ENCODE data around the gene ZNF732.
"Not testable (repeated sequence)": the region's sequence is repeated elsewhere in the genome, so short reads cannot be mapped to it uniquely, and the experiment has no call there.

ZNF732 gene

DNA sequence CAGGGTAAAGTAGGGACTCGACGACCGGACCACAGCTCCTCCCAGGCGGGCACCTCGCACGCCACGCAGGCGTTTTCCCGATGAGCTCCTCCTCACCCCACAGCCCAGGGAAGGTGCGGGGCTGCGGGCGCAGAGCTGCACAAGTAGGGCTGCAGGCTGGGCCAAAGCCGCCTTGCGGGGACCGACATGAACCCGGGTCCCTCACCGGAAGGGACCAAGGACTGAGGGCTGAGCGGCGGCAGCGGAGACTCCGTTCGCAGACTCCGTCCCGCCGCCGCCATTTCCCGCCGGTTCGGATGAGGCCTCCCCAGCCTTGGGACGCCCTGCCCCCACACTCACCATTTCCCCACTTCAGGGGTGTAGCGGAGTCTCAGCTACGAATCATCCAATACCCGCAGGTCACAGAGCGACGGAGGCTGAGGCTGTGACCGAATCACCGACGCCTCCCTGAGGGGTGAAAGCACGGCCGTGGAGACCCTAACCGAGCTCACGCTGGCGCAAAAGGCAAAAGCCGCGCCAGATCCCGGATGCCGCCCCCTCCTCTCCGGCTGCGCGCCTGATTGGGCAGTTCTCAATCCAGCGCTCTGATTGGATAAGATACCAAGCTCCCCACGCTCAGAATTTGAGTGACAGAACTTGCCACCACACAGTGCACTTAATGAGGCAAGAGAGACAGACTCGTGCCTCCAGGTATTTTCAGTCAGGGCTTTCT is at the start of gene ZNF732:
ZNF732 (minus strand) TSS at position 506 of the 712 bp plus-strand sequence; CDS start at position 342, 164 bp downstream.
- no peak for DNase-seq

- no peak for DNase-seq
Observed at GRCh38 chr4:340011-340410, 34.7 kb upstream of the ZNF732 start.

DNA sequence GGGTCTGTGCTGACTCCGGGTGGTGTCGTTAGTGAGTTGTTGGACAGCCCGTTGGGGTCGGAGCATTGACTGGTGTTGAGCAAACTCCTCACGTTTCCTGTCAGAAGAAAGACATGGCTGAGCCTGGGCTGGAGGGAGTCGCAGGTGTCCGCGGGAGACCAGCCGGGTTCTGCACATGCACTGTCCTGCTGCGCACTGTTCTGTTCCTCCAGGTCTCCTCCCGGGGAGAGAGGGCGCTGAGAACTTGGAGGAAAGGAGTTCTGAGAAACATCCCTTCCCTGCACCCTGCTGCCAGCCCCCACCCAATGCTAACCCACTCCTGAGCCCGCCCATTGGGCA is 33.5 kb upstream of the ZNF732 start:
- DNase-seq, result no peak

- no peak for DNase-seq
Observed at GRCh38 chr4:337932-338758, 32.9 kb upstream of the ZNF732 start.

GRCh38 chr4:337143-337931 is 32.1 kb upstream of the ZNF732 start, which contains the start of gene ZNF141:
ZNF141 (plus strand) TSS chr4:337814; CDS start chr4:337984, 170 bp downstream.
- peak; percentile 88 for DNase-seq

DNA sequence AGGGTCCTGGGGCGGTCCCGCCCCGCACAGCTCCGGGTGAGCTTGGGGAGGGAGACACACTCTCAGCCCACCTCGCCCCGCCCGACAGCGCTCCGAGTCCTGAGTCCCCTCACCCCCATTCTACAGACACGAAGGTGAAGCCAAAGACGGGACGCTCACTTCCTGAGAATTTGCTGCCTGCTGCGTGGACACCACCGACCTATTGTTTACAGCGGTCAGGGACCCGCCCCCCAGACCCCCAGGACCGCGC is 31.5 kb upstream of the ZNF732 start:
- DNase-seq, result no peak

- DNase-seq, result no peak
Observed at GRCh38 chr4:336099-336892, 31.0 kb upstream of the ZNF732 start.

GRCh38 chr4:335515-335914 is 30.2 kb upstream of the ZNF732 start:
- no peak for DNase-seq

DNA sequence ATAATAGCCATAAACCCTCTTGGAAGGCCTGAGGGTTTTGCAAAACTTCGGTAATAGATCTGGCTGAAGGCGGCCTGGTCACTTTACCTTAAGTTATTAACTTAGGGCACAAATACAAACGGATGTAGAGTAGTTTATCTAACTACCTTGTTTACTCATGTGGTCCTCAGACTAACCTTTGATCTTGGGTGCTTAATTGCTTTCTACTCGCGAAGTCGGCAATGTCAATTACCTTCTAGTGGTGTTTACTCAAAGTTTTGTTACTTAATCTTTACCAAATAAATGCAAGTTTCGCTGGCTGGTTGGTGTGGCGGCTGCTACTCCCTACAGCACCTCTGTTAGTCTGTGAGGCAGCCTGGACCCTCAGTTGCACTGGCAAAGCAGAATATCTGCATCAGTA is 23.5 kb upstream of the ZNF732 start:
- no peak for DNase-seq

GRCh38 chr4:314296-314903 is 9.1 kb upstream of the ZNF732 start:
- DNase-seq, result no peak

DNA sequence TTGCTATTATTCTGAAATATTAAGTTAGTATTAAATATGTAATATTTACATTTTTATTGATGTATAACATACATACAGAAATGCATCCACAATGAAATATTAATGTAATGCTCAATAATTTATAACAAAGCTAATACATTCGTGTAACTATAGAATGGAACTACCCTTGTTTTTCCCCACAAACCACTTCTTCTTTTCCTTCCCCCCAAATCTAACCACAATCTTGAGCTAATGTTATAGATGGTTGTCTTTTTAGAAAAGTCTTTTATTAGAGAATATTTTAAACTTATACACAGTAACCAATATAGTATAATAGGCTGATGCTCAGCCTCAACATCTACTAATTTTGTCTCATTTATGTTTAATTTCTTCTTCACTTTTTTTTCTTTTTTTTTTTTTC is 4.5 kb upstream of the ZNF732 start:
- no peak for DNase-seq

GRCh38 chr4:306551-306961 is 1.3 kb upstream of the ZNF732 start:
- DNase-seq, result no peak

DNA sequence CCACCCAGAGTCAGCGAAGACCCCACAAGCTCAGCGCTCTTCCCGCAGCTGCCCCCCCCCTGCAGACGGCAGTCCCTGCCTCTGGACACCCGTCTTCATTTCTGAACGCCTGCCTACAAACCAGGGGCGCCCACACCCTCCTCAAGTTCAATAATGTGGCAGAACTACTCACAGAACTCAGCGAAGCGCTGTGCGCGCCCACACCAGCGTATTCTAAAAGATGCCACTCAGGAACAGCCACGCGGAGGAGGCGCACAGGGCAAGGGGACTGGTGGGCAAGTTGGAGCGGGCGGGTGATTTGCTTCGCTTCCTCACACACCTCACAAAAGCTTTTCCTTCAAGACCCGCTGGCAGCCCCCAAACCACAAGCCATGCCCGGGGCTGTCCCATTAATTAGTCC is 758 bp downstream of the ZNF732 start:
- not testable (repeated sequence) for DNase-seq

GRCh38 chr4:302381-302780 is 2.9 kb downstream of the ZNF732 start:
- DNase-seq, result no peak

DNA sequence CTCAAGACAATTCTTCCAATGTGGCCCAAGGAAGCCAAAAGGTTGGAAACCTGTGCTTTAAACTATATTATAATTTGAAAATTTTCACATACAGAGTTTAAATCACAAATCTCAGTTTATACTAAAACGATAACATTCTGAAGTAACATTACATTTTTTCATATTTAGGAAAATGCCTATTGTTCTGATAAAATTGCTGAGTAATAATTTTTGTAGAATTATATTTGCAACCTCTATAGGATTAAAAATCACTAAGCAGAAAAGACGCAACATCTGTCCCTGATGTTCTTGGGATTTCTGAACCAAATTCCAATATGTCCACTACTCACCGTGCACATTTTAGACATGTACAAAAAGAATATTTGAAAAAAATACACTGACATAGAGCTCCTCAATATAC is 10.5 kb downstream of the ZNF732 start:
- no peak for DNase-seq

- DNase-seq, result no peak
Observed at GRCh38 chr4:288891-289290, 16.4 kb downstream of the ZNF732 start.

GRCh38 chr4:273309-274017 is 31.8 kb downstream of the ZNF732 start:
- no peak for DNase-seq

- no peak for DNase-seq
Observed at GRCh38 chr4:271492-272103, 33.7 kb downstream of the ZNF732 start.

- DNase-seq, result not testable (repeated sequence)
Observed at GRCh38 chr4:259240-259639, 46.0 kb downstream of the ZNF732 start.

DNA sequence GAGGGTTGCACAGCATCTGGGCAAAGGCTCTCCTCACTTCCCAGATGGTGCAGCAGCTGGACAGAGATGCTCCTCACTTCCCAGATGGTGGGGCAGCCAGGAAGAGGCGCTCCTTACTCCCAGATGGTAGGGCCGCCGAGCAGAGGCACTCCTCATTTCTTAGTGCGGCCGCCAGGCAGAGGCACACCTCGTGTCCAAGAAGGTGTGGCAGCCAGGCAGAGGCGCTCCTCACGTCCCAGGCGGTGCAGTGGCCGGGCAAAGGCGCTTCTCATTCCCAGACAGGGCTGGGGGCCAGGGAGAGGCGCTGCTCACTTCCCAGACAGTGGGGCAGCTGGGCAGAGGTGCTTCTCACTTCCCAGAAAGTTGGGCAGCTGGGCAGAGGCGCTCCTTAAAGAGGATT is 48.8 kb downstream of the ZNF732 start:
- DNase-seq, result no peak
